GM21786 (cell line): Measurements from ENCODE around the gene ISL1.

ENCODE experiments used
- ATAC-seq: cut with Tn5 transposase; IDR thresholded peaks from one replicate; pipeline ENCODE4 v1.9.1; 2021; ENCODE audit not compliant: unreplicated experiment

Gene ISL1

GRCh38 chr5:51386916-51387883, 4.0 kb downstream of the ISL1 start:
- no peak for ATAC-seq

GRCh38 chr5:51387884-51388275, 4.6 kb downstream of the ISL1 start:
- no peak for ATAC-seq

- ATAC-seq: no peak
Measured at GRCh38 chr5:51388488-51389287, 5.4 kb downstream of the ISL1 start.

- no peak for ATAC-seq
Measured at GRCh38 chr5:51389288-51389576, 6.0 kb downstream of the ISL1 start.

- ATAC-seq: no peak
Measured at GRCh38 chr5:51389577-51390463, 6.6 kb downstream of the ISL1 start.

- ATAC-seq: no peak
Measured at GRCh38 chr5:51391175-51391574, 7.9 kb downstream of the ISL1 start.

GRCh38 chr5:51392689-51393199, 9.5 kb downstream of the ISL1 start:
- ATAC-seq: no peak

GRCh38 chr5:51394609-51395008, 11.4 kb downstream of the ISL1 start:
- ATAC-seq: no peak

GRCh38 chr5:51395245-51395644, 12.0 kb downstream of the ISL1 start:
- no peak for ATAC-seq

- ATAC-seq: no peak
Measured at GRCh38 chr5:51395666-51396356, 12.6 kb downstream of the ISL1 start.

- ATAC-seq: no peak
Measured at GRCh38 chr5:51396797-51397196, 13.5 kb downstream of the ISL1 start.

GRCh38 chr5:51397996-51398395, 14.7 kb downstream of the ISL1 start:
- no peak for ATAC-seq

- no peak for ATAC-seq
Measured at GRCh38 chr5:51398875-51399642, 15.8 kb downstream of the ISL1 start.

- ATAC-seq: no peak
Measured at GRCh38 chr5:51399643-51400006, 16.4 kb downstream of the ISL1 start.

GRCh38 chr5:51404255-51404654, 21.0 kb downstream of the ISL1 start:
- ATAC-seq: no peak

GRCh38 chr5:51411921-51412325, 28.7 kb downstream of the ISL1 start:
- ATAC-seq: no peak

GRCh38 chr5:51414516-51414915, 31.3 kb downstream of the ISL1 start:
- no peak for ATAC-seq

GRCh38 chr5:51416149-51416548, 32.9 kb downstream of the ISL1 start:
- no peak for ATAC-seq

- no peak for ATAC-seq
Measured at GRCh38 chr5:51433052-51433710, 49.9 kb downstream of the ISL1 start.
